HG03520 (cell line): ENCODE data around the gene CPNE2.
"Not testable (repeated sequence)": the region's sequence is repeated elsewhere in the genome, so short reads cannot be mapped to it uniquely, and the experiment has no call there.

Experiments used
- ATAC-seq: cut with Tn5 transposase; IDR thresholded peaks from one replicate; pipeline ENCODE4 v1.9.1; 2021; ENCODE audit warnings: mild to moderate bottlenecking, moderate library complexity; ENCODE audit not compliant: unreplicated experiment

CPNE2 gene

GRCh38 chr16:57069635-57070370, 22.6 kb upstream of the CPNE2 start:
- ATAC-seq, result no peak

GRCh38 chr16:57070424-57070823, 22.0 kb upstream of the CPNE2 start:
- ATAC-seq, result no peak

- ATAC-seq, result not testable (repeated sequence)
These were observed 21.2 kb upstream of the CPNE2 start for GRCh38 chr16:57071081-57071732.

GRCh38 chr16:57071831-57072582, 20.4 kb upstream of the CPNE2 start:
- no peak for ATAC-seq

GRCh38 chr16:57072616-57073275, 19.6 kb upstream of the CPNE2 start:
- ATAC-seq, result no peak

GRCh38 chr16:57077714-57078113, 14.7 kb upstream of the CPNE2 start:
- ATAC-seq, result no peak

GRCh38 chr16:57081744-57082143, 10.6 kb upstream of the CPNE2 start:
- ATAC-seq, result no peak

GRCh38 chr16:57082664-57083063, 9.7 kb upstream of the CPNE2 start:
- ATAC-seq, result no peak

- ATAC-seq, result no peak
These were observed 8.8 kb upstream of the CPNE2 start for GRCh38 chr16:57083485-57084126.

GRCh38 chr16:57084257-57084770, 8.1 kb upstream of the CPNE2 start:
- no peak for ATAC-seq

GRCh38 chr16:57084996-57085395, 7.4 kb upstream of the CPNE2 start:
- no peak for ATAC-seq

GRCh38 chr16:57087003-57087402, 5.4 kb upstream of the CPNE2 start:
- ATAC-seq, result no peak

- no peak for ATAC-seq
These were observed 3.0 kb upstream of the CPNE2 start for GRCh38 chr16:57089406-57089805.

GRCh38 chr16:57091200-57091974, 996 bp upstream of the CPNE2 start:
- no peak for ATAC-seq

GRCh38 chr16:57092786-57093411, 516 bp downstream of the CPNE2 start:
- no peak for ATAC-seq

- no peak for ATAC-seq
These were observed 1.5 kb downstream of the CPNE2 start for GRCh38 chr16:57093666-57094564.

- ATAC-seq, result no peak
These were observed 2.5 kb downstream of the CPNE2 start for GRCh38 chr16:57094911-57095310.

- no peak for ATAC-seq
These were observed 3.8 kb downstream of the CPNE2 start for GRCh38 chr16:57096192-57096591.
